Body of pancreas (tissue), 4 donors: ENCODE results near the gene MROH2A.

Experiments used
- POLR2A ChIP-seq, 3 donors: fragments of 450-650 bp; IDR thresholded peaks; one replicate each; pipeline ENCODE4 v1.6.1; 2016; ENCODE audit warnings: antibody characterized with exemption in 3 of 3, mild to moderate bottlenecking in 2 of 3
- TF ChIP-seq, protein P1 (sequence below), 7 experiments: fragments of 450-650 bp in 4 of 7; fragments of 200-600 bp in 3 of 7; sonication (generic) in 3 of 7; IDR thresholded peaks; one replicate each; pipeline ENCODE4 v1.5.1; 2016 to 2019; ENCODE audit warnings: antibody characterized with exemption in 7 of 7

DNA sequence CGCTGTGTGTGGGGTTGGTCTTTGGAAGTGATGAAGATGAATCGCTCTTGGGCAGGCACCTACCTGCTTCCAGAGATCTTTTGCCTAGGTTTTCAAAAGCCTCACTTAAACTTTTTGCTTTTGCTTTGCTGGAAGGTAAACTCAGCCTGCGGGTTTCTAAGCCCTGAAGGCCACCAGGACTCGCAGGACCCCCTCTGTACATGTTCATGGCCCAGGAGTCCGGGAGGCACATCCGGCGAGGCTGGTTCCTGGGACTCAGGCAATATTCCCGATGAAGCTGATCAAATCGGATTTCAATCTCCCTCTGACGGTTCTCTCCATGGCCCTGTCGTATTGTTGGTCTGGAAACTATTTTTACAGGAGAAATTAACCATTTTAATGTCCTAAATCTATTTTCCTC lies 63.1 kb downstream of the MROH2A start:
- TF ChIP-seq, protein P1, sequence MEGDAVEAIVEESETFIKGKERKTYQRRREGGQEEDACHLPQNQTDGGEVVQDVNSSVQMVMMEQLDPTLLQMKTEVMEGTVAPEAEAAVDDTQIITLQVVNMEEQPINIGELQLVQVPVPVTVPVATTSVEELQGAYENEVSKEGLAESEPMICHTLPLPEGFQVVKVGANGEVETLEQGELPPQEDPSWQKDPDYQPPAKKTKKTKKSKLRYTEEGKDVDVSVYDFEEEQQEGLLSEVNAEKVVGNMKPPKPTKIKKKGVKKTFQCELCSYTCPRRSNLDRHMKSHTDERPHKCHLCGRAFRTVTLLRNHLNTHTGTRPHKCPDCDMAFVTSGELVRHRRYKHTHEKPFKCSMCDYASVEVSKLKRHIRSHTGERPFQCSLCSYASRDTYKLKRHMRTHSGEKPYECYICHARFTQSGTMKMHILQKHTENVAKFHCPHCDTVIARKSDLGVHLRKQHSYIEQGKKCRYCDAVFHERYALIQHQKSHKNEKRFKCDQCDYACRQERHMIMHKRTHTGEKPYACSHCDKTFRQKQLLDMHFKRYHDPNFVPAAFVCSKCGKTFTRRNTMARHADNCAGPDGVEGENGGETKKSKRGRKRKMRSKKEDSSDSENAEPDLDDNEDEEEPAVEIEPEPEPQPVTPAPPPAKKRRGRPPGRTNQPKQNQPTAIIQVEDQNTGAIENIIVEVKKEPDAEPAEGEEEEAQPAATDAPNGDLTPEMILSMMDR (IDR thresholded peaks at IDR 0.05) = no peak
- TF ChIP-seq POLR2A (IDR thresholded peaks at IDR 0.05) = no peak
